NCI-H1694 (cell line): ENCODE measurements around the gene JARID2.
"Not testable (repeated sequence)": the region's sequence is repeated elsewhere in the genome, so short reads cannot be mapped to it uniquely, and the experiment has no call there.

Experiments used
- DNase-seq: peaks from one replicate; lab custom pipeline; 2025; lab: John Stamatoyannopoulos, UW

Gene JARID2

DNA sequence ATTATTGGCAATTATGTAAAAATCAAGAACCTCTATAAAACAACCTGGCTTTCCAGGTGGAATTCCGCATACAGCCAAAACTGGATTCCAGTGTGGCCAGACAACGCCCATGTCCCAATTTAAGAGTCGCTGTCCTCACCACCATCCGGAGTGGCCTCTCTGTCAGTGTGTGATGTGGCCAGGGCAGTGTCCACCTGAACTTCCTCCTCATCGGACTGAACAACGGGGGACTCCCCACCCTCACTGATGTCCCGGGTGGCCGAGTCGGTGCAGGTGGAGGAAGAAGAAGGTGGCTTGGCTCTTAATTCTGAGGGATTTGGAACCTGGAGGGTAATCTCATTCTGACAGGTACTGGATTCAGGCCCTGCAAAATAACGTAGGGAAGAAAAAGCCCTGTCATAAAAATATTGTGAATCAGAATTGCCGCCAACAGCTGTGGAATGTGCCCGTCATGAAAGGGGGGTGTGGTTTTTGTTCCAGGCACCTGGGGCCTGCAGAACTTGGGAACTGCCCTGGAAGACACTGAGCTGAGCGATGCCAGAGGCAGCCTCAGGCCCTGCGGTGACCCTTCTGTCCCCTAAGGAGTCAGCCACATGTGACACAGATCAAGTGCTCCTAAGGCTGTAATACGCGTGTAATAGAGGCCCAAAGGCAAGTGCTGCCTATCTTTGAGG is 277.1 kb downstream of the JARID2 start:
- no peak for DNase-seq

GRCh38 chr6:15523679-15524630 is 278.1 kb downstream of the JARID2 start:
- DNase-seq: no peak

GRCh38 chr6:15524861-15525401 is 279.1 kb downstream of the JARID2 start:
- DNase-seq: no peak

DNA sequence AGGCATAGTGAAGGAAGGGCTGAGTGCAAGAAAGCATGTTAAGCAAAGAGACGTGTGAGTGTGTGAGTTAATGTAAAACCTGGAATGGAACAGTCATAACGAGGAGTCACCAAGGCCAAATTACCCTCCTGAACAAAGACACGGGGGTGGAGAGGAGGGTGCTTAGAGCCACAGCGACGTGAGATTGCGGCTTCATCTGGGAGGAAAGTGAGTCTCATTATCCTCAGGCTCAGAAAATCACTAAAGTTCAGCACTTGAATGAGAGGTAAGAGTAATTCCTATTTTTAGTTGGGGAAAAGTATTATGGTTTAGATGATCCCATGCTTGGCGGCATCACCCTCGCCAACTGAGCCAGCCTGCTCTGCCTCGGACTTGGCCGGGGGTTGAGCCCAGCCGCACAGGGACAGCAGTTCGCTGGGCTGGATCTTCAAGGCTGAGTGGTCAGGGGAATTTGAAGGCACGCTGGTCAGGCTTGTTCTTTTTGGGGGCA is 280.4 kb downstream of the JARID2 start:
- no peak for DNase-seq

DNA sequence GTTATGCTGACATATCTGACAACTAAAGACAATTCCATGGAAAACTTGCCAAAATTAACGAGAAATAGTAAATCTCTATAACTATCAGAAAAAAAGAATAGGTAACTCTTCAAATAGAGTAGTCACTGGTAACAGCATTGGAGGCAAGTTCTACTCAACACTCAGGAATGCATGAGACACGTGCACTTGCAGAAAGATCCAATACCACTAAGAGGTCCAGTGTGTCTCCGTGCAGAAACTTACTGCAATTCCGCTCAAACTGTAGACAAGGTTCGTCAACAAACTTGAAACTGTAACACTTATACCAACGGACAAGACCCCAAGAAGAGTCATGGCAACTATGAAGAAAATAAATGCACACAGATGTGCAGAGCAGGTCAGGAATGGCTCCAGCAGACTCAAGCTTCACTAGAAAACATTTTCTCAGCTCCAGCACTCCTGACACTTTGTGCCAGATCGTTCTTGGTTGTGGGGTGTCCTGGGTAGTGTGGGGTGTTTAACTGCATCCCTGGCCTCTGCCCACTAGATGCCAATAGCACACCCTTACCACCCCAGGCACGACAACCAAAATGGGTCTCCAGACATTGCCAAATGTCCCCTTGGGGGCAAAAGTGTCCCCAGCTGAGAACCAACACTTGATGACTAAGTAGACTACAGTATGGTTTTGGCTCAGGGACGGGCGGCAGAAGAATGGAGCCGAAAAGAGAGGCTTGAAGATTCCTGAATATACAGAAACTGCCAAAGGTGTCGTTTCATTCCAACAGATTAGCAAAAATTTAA is 282.2 kb downstream of the JARID2 start:
- no peak for DNase-seq

GRCh38 chr6:15528870-15529269 is 283.0 kb downstream of the JARID2 start:
- no peak for DNase-seq

DNA sequence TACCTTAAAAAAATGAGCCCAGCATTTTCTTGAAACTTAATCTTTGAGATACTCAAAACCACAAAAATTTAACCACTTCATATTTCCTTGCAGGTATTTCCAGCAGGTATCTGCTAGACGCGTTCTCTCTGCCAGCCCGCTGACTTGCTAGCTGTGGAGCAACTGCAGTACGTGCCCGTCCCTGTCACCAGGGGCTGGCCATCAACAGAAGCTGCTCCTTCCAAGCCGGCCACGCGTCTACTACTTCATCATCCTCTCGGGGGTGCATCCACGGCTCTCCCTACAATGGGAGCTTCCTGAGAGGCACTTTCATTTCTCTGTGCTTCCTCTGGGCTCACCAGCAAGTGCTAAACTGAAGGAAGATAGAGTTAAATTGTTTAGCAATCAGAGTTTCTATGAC is 284.5 kb downstream of the JARID2 start:
- no peak for DNase-seq

- DNase-seq: no peak
Observed at GRCh38 chr6:15531973-15532372, 286.1 kb downstream of the JARID2 start.

DNA sequence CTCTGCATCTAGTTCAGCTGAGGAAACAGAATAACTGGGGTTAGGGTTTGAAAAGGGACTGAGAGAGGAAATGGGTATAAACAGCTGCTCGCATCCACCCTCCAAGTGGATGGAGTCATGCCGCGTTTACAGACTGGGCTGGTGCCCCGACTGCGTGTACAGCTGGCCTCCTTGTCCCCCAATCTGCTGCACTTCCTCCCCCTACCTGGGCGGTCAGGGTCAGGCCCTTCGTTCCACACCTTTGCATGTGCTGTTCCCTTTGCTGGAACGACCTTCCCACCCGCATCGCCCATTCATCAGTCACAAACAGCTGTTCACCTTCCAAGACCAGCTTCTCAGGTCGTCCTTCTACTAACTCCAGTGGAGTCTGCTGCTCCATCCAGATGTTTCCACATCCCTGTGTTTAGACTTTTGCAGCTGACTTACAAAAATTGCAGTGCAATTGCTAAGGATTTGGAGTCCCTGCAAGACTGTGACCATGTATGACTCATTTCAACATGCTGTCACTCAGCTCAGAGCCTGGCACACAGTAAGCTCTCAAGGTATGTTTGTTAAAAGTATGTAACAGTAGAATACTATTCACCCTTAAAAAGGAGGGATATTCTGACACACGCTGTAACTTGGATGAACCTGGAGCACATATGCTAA is 287.6 kb downstream of the JARID2 start:
- DNase-seq: no peak

DNA sequence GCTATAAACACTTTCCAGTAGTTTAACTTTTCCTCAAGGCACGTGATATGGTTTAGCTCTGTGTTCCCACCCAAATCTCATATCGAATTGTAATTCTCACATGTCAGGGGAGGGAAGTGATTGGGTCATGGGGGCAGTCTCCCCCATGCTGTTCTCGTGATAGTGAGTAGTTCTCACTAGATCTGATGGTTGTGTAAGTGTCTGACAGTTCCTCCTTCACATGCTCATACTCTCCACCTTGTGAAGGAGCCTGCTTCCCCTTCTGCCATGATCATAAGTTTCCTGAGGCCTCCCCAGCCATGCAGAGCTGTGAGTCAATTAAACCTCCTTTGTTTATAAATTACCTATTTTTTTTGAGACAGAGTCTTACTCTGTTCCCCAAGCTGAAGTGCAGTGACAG is 289.1 kb downstream of the JARID2 start:
- no peak for DNase-seq

DNA sequence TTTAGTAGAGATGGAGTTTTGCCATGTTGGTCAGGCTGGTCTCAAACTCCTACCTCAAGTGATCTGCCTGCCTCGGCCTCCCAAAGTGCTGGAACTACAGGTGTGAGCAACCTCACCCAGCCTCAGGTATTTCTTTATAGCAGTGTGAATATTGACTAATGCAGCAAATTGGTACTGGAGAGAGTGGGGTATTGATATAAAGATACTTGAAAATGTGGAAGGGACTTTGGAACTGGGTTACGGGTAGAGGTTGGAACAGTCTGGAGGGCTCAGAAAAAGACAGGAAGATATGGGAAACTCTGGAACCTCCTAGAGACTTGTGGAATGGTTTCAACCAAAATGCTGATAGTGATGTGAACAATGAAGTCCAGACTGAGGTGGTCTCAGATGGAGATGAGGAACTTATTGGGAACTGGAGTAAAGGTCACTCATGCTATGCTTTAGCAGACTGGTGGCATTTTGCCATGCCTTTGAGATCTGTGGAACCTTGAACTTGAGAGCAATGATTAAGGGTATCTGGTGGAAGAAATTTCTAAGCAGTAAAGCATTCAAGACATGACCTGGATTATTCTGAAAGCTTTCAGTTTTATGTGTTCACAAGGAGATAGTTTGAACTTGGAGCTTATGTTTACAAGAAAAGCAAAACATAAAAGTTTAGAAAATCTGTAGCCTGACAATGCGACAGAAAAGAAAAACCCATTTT is 289.8 kb downstream of the JARID2 start:
- DNase-seq: no peak

- DNase-seq: no peak
Observed at GRCh38 chr6:15536198-15536955, 290.5 kb downstream of the JARID2 start.

- no peak for DNase-seq
Observed at GRCh38 chr6:15538106-15538505, 292.2 kb downstream of the JARID2 start.

- no peak for DNase-seq
Observed at GRCh38 chr6:15538766-15539495, 293.1 kb downstream of the JARID2 start.

DNA sequence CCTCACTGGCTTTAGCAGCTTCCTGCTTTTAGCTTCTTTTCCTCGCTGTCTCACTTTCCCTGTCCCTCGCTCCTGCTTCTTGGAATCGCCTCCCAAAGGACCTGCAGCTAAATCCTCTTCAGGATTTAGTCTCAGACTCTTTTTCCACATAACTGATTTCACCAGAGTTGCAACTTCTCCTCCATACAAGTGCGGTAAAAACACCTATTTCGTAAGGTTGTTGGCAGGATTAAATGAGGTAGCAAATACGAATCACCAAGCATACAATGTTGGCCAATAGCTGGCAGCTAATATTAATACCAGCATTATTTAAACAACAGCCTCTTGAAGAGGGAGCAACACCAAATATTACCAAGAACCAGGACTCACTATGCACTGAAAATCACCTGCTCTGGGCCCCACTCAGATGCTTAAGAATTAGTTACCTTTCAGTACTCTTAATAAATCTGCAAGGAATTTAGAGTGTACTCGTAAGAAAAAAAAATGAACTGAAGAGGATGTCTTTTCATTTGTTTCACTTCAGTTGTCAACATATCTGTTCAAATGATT is 293.9 kb downstream of the JARID2 start:
- DNase-seq: no peak

GRCh38 chr6:15543332-15543917 is 297.6 kb downstream of the JARID2 start:
- DNase-seq: not testable (repeated sequence)

DNA sequence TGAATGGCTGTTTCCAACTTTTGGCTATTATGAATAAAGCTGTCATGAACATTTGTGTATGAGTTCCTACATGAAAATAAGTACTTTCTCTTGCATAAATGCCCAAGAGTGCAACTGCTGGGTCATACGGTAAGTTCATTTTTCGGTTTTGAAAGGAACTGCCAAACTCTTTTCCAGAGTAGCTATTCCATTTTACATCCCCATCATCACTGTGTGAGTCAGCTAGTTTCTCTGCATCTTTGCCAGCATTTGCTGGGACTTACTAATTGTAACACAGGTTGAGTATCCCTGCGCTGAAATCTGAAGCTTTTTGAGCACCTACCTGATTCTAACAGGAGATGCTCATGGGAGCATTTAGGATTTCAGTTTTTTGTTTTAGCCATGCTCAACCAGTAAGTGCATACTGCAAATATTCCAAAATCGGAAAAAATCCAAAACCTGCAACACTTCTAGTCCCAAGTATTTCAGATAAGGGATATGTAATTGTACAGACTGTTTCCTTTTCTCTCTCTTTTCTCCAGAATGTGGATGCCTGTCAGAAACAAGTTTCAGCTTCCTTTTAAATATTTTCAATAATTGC is 298.5 kb downstream of the JARID2 start:
- no peak for DNase-seq

DNA sequence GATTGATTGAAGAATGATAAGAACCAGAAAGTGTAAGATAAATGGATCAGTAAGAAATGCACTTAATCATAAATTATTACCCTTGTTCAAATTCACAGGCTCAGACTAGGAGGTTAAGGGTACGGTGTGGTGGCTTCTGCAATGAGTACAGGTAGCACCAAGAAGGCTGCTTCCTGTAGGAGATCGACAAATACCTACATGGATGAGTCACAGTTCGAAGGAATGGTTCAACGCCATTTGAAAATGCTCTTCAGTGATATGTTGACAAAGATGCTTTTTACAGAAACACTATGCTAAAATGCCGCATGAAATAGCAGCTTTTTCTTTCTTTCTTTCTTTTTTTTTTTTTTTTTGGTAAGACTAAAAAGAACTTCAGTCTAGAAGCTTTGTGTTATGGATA is 300.7 kb downstream of the JARID2 start:
- DNase-seq: no peak
